ENCODE data around the gene EPS8L2. TPM values are rescaled to one million over a fixed set of nuclear protein-coding genes. Genes with fewer than 3 reads are reported as not detected.

EPS8L2 gene
- total RNA-seq, 1 experiment from 2014 or later, result 92.8 TPM

DNA sequence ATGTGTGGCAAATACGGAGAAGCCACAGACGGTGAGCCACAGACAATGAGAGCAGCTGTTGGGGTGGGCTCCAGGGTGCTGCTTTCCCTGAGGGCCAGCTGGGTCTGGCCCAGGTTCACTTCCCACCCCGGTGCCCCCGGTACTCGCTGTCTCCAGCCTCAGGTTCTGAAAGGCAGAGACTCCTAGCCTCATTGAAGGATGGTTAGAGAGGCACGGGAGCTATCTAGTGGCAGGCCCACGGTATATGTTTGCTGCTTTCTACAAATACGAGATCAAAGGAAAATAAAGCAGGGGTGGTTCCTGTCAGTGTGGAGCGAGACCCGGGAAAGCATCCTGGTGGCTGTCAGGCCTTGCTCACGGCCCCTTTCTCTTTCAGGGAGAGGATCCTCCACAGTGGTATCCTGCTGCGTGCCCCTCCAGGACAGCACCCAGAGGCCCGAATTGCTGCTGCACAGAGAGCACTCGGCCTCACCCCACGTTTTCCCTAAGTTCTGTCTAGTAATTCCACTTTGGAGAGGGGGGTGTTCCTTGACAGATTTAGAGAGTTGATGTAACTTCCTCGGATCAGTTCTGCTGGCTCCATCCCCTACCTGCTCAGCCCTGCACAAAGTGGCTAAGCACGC, 7.4 kb upstream of the EPS8L2 start:
- no peak overlapping the region for H2BK15ac ChIP-seq (ENCODE audit: low read depth, low read length)
- no peak overlapping the region for H2BK20ac ChIP-seq (ENCODE audit: low read depth, low read length, poor library complexity, severe bottlenecking)
- no peak overlapping the region for H3K23ac ChIP-seq (ENCODE audit: insufficient read length, low read depth, low read length)
- no peak overlapping the region for H3K9ac ChIP-seq (ENCODE audit: extremely low read depth, insufficient read length, low read length)
- no peak overlapping the region for H4K8ac ChIP-seq (replicated peaks; ENCODE audit: insufficient read length, low read depth, low read length)
- H3K14ac ChIP-seq (ENCODE audit: insufficient read depth, low read length), result no peak overlapping the region
- no peaks in the 10 kb centered on the region for H3K9me3 ChIP-seq (ENCODE audit: control insufficient read depth, low read depth, low read length)
- no peak overlapping the region for H3K56ac ChIP-seq (ENCODE audit: insufficient read length, low read depth, low read length)
- peaks cover 2% of the 10 kb centered on the region; the same call in 1 of the 2 replicates for H3K79me2 ChIP-seq (ENCODE audit: insufficient read depth, low read length)
- no peak overlapping the region for H2BK12ac ChIP-seq (ENCODE audit: insufficient read length, low read depth, low read length)
- Mint-ChIP-seq H3K9me3 (no peaks in the 10 kb centered on the region; a peak in 1 of 5 replicates), H3K4me3 (peak overlapping the region in 1 of 2 experiments; percentile 31; a peak in 2 of 5 replicates), H3K27me3 (ENCODE audit: low read depth) (no peaks in the 10 kb centered on the region), H3K4me1 (peaks cover 18 to 25% of the 10 kb centered on the region in 2 experiments), H3K36me3 (ENCODE audit: insufficient read depth in 1 of 3, low read depth in 3 of 3) (peaks cover 2 to 12% (median 12%) of the 10 kb centered on the region in 3 experiments; a peak in 5 of 7 replicates), H3K27ac (peak overlapping the region in 2 of 3 experiments; percentile 92 to 96; a peak in 1 of 7 replicates)
- no peak overlapping the region for H3K27ac ChIP-seq (ENCODE audit: insufficient read length, low read depth, low read length)
- H4K91ac ChIP-seq (ENCODE audit: insufficient read length, low read depth, low read length), result no peak overlapping the region
- H3K23me2 ChIP-seq (ENCODE audit: insufficient read length, low read depth, low read length, poor library complexity, severe bottlenecking), result no peaks in the 10 kb centered on the region
- H2BK5ac ChIP-seq (ENCODE audit: insufficient read length, low read length), result no peak overlapping the region
- no peaks in the 10 kb centered on the region for H3K79me1 ChIP-seq (ENCODE audit: insufficient read depth, low read depth, low read length, poor library complexity, severe bottlenecking)
- DNase-seq, result no peak
- no CpG with 5 or more reads among the region's 17 CpGs for WGBS (ENCODE audit: extremely low coverage, insufficient read length, low lambda C conversion rate)
- H3T11ph ChIP-seq (ENCODE audit: low read length), result no peak overlapping the region
- no peak overlapping the region for H3K4me2 ChIP-seq (ENCODE audit: insufficient read depth, insufficient read length, low read length)
- H3K27me3 ChIP-seq (ENCODE audit: insufficient read depth, low read length), result no peaks in the 10 kb centered on the region
- no peak overlapping the region for H2AFZ ChIP-seq (ENCODE audit: low read length)
- H3K4ac ChIP-seq (ENCODE audit: low read depth, low read length), result no peak overlapping the region
- H4K5ac ChIP-seq (ENCODE audit: insufficient read length, low read depth, low read length), result no peak overlapping the region
- no peak overlapping the region for H3K18ac ChIP-seq (ENCODE audit: insufficient read length, low read depth, low read length)
- no peak overlapping the region for H2AK5ac ChIP-seq (ENCODE audit: insufficient read length, low read length)
- TF ChIP-seq, protein P1, sequence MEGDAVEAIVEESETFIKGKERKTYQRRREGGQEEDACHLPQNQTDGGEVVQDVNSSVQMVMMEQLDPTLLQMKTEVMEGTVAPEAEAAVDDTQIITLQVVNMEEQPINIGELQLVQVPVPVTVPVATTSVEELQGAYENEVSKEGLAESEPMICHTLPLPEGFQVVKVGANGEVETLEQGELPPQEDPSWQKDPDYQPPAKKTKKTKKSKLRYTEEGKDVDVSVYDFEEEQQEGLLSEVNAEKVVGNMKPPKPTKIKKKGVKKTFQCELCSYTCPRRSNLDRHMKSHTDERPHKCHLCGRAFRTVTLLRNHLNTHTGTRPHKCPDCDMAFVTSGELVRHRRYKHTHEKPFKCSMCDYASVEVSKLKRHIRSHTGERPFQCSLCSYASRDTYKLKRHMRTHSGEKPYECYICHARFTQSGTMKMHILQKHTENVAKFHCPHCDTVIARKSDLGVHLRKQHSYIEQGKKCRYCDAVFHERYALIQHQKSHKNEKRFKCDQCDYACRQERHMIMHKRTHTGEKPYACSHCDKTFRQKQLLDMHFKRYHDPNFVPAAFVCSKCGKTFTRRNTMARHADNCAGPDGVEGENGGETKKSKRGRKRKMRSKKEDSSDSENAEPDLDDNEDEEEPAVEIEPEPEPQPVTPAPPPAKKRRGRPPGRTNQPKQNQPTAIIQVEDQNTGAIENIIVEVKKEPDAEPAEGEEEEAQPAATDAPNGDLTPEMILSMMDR (conservative IDR thresholded peaks at IDR 0.05), result no peak
- H4K20me1 ChIP-seq (ENCODE audit: control insufficient read depth, insufficient read depth, insufficient read length), result no peaks in the 10 kb centered on the region
- H3K4me1 ChIP-seq (ENCODE audit: insufficient read depth, low read length), result peaks cover 8% of the 10 kb centered on the region; the same call in 1 of the 2 replicates
- H2BK120ac ChIP-seq (ENCODE audit: low read depth, low read length, poor library complexity, severe bottlenecking), result no peak overlapping the region
